Gastroesophageal sphincter (tissue), 3 donors: ENCODE measurements around the gene ZBTB25.

Source experiments
- EP300 ChIP-seq: sonication (generic); formaldehyde crosslinking; IDR thresholded peaks from one replicate; pipeline ENCODE4 v1.6.1; 2017; ENCODE audit warnings: antibody characterized with exemption, mild to moderate bottlenecking
- TF ChIP-seq, protein P1 (sequence below), 4 experiments: fragments of 200-600 bp in 2 of 4; fragments of 450-650 bp in 2 of 4; sonication (generic) in 1 of 4; IDR thresholded peaks; one replicate each; pipeline ENCODE4 v1.5.1; 2017 to 2019; ENCODE audit warnings: antibody characterized with exemption in 4 of 4, mild to moderate bottlenecking in 2 of 4, moderate library complexity in 2 of 4

DNA sequence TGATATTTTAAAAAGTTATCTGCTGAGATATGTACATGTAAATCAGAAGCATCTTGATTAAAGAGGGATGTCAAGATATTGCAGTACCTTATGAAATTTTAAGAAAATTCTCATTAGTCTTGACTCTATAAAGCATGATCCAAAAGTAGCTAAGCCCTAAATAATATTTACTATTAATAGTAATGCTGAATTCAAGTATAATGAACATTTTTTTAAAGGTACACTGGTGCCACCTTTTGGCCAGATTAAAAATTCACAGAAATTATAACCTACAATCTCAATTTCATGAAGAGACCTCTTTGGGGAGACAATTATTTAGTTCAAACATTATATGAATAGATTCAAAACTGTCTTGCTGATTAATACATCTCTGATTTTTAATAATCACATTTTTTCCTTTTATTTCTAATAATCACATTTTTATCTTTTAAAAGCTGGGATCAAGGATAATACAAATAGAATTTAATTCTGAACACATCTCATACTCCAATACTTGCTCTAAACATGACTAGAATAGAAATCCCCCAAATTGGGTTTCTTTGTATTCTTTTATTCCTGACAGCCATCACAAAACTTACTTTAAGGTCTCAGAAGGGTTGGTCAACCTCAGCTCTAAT, 24.9 kb downstream of the ZBTB25 start:
- TF ChIP-seq EP300: no peak
- TF ChIP-seq, protein P1, sequence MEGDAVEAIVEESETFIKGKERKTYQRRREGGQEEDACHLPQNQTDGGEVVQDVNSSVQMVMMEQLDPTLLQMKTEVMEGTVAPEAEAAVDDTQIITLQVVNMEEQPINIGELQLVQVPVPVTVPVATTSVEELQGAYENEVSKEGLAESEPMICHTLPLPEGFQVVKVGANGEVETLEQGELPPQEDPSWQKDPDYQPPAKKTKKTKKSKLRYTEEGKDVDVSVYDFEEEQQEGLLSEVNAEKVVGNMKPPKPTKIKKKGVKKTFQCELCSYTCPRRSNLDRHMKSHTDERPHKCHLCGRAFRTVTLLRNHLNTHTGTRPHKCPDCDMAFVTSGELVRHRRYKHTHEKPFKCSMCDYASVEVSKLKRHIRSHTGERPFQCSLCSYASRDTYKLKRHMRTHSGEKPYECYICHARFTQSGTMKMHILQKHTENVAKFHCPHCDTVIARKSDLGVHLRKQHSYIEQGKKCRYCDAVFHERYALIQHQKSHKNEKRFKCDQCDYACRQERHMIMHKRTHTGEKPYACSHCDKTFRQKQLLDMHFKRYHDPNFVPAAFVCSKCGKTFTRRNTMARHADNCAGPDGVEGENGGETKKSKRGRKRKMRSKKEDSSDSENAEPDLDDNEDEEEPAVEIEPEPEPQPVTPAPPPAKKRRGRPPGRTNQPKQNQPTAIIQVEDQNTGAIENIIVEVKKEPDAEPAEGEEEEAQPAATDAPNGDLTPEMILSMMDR (IDR thresholded peaks at IDR 0.05): peak; percentile 28 to 50 (median 44)
